Lung (tissue), 12 donors: ENCODE results near the gene AMBN. TPM values are rescaled to one million over a fixed set of nuclear protein-coding genes. Genes with fewer than 3 reads are reported as not detected.

Experiments used
- ATAC-seq: fragments of 200-7000 bp; cut with Tn5 transposase; one replicate; pipeline ENCODE4 v1.9.1; 2020; ENCODE audit warnings: moderate number of reproducible peaks; ENCODE audit not compliant: insufficient read depth, low FRiP score
- DNase-seq, 3 donors: peaks; one replicate each; pipeline ENCODE4 v3.0.0-alpha.2; 2013 to 2017
- H3K27ac ChIP-seq, 2 donors: one replicate each; pipeline ENCODE4 v1.5.1; 2013; ENCODE audit warnings: mild to moderate bottlenecking in 2 of 2, moderate library complexity in 2 of 2, control low read depth in 1 of 2, inconsistent platforms in 1 of 2, low read depth in 1 of 2, low read length in 1 of 2
- H3K27me3 ChIP-seq, 3 donors: one replicate each; pipeline ENCODE4 v1.5.1; 2013; ENCODE audit warnings: low read length in 2 of 3; ENCODE audit not compliant: control insufficient read depth in 3 of 3, insufficient read depth in 3 of 3
- H3K36me3 ChIP-seq, 4 donors: one replicate each; pipeline ENCODE4 v1.5.1; 2013; ENCODE audit warnings: low read length in 4 of 4, mild to moderate bottlenecking in 1 of 4, moderate library complexity in 1 of 4; ENCODE audit not compliant: control insufficient read depth in 4 of 4, insufficient read depth in 4 of 4
- H3K4me1 ChIP-seq, 5 donors: one replicate each; pipeline ENCODE4 v1.5.1; 2013; ENCODE audit warnings: low read length in 5 of 5, mild to moderate bottlenecking in 2 of 5, moderate library complexity in 1 of 5; ENCODE audit not compliant: control insufficient read depth in 5 of 5, insufficient read depth in 5 of 5
- H3K4me3 ChIP-seq: one replicate; pipeline ENCODE4 v1.5.1; 2013; ENCODE audit warnings: mild to moderate bottlenecking, control low read depth, moderate library complexity
- H3K9ac ChIP-seq, 2 donors: one replicate each; pipeline ENCODE4 v1.5.1; 2013; ENCODE audit warnings: low read length in 2 of 2, control low read depth in 1 of 2; ENCODE audit not compliant: insufficient read depth in 1 of 2
- H3K9me3 ChIP-seq, 4 donors: one replicate each; pipeline ENCODE4 v1.5.1; 2013; ENCODE audit warnings: low read length in 3 of 4, mild to moderate bottlenecking in 1 of 4, moderate library complexity in 1 of 4; ENCODE audit not compliant: control insufficient read depth in 4 of 4, insufficient read depth in 3 of 4
- WGBS, 2 donors: extraction: QIAGEN DNeasy Blood & Tissue Kit; methylation state at CpG; one replicate each; pipeline ENCODE4 v1.1.7; 2013; 5-methylcytosine and 5-hydroxymethylcytosine counted together
- polyA plus RNA-seq, 2 donors: library from polyadenylated mRNA; stranded (reverse); fragments of 200-250 nt; gene quantifications; one replicate each; pipeline ENCODE4 v1.2.1, GENCODE V29; 2013
- total RNA-seq, 2 donors: library from RNA; depleted of rRNA in 1 of 2; stranded (reverse); fragments of >200 nt in 1 of 2; gene quantifications; one replicate each; pipeline ENCODE4 v1.2.1, GENCODE V29; 2014 to 2021
- TF ChIP-seq, protein P1 (sequence below): IDR thresholded peaks from 2 replicates; pipeline ENCODE4 v1.5.1; 2012; ENCODE audit warnings: mild to moderate bottlenecking; ENCODE audit errors: control extremely low read depth, extremely low read depth
- donor health status: control.
- donor health status: control.
- donor health status: Bipolar disorder and iron deficiency.
- donor health status: healthy.
- donor health status: DM: yes; HTN: yes; CAD: no.

Gene AMBN
- total and polyA plus RNA-seq, 4 donors = not detected

- 23 to 40% methylated on average over 3 of the region's 3 CpGs for WGBS, 2 donors
Measured at GRCh38 chr4:70603856-70604255, 11.8 kb downstream of the AMBN start.

DNA sequence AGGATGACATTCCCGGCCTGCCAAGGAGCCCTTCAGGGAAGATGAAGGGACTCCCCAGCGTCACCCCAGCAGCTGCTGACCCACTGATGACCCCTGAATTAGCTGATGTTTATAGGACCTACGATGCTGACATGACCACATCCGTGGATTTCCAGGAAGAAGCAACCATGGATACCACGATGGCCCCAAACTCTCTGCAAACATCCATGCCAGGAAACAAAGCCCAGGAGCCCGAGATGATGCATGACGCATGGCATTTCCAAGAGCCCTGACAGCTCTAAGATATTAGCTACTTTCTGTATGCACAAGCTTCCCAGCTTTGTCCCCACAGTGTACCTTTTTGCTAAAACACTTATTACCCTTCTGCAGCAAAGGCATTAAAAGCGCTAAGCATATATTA is 14.4 kb downstream of the AMBN start:
- peak in 1 of 3 donors; percentile 18 for DNase-seq
- no peaks in the 10 kb centered on the region for H3K9me3 ChIP-seq
- WGBS, 2 donors = 69 to 81% methylated on average over 8 of the region's 8 CpGs
- H3K4me1 ChIP-seq = no peaks in the 10 kb centered on the region
- no peaks in the 10 kb centered on the region for H3K36me3 ChIP-seq
- H3K4me3 ChIP-seq = no peak overlapping the region
- H3K27ac ChIP-seq = no peak overlapping the region
- no peak overlapping the region for H3K9ac ChIP-seq
- no peaks in the 10 kb centered on the region for H3K27me3 ChIP-seq
- no peak for ATAC-seq
- TF ChIP-seq, protein P1, sequence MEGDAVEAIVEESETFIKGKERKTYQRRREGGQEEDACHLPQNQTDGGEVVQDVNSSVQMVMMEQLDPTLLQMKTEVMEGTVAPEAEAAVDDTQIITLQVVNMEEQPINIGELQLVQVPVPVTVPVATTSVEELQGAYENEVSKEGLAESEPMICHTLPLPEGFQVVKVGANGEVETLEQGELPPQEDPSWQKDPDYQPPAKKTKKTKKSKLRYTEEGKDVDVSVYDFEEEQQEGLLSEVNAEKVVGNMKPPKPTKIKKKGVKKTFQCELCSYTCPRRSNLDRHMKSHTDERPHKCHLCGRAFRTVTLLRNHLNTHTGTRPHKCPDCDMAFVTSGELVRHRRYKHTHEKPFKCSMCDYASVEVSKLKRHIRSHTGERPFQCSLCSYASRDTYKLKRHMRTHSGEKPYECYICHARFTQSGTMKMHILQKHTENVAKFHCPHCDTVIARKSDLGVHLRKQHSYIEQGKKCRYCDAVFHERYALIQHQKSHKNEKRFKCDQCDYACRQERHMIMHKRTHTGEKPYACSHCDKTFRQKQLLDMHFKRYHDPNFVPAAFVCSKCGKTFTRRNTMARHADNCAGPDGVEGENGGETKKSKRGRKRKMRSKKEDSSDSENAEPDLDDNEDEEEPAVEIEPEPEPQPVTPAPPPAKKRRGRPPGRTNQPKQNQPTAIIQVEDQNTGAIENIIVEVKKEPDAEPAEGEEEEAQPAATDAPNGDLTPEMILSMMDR = no peak

More at GRCh38 chr4:70603856-70604255, 11.8 kb downstream of the AMBN start:
- TF ChIP-seq, protein P1 = no peak
- Histone ChIP-seq H3K4me3 (no peak overlapping the region), H3K27ac (no peak overlapping the region), H3K9ac (no peak overlapping the region), H3K9me3 (no peaks in the 10 kb centered on the region), H3K36me3 (no peaks in the 10 kb centered on the region), H3K27me3 (no peaks in the 10 kb centered on the region), H3K4me1 (no peaks in the 10 kb centered on the region)
- peak in 1 of 3 donors; percentile 18 for DNase-seq
- ATAC-seq = peak; percentile 15

DNA sequence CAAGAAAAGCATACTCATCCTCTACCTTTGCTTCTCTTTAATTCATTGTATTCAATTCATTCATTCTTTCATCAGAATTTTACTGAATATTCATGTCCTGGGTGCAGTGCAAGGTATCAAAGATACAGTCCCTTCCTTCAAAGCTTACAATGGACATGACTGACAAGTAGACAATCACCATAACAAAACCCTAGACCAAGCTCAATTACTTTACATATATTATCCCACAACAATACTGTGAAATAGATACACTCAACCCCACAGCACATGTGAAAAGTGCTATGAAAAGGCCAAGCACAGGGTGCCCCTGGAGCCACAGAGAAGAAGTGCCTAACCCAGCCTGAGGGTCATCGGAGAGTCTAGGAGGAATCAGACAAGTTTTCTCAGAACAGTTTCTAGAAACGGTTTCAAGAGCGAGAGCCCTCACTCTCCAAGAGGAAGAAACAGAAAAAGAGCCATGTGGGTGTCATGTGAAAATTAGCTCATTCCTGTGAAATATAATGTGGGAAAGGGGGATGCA is 15.3 kb downstream of the AMBN start:
- Histone ChIP-seq H3K4me3 (no peak overlapping the region), H3K36me3 (no peaks in the 10 kb centered on the region), H3K27ac (no peak overlapping the region), H3K9me3 (no peaks in the 10 kb centered on the region), H3K4me1 (peaks cover 0 to 3% (median 0%) of the 10 kb centered on the region in 5 donors), H3K9ac (no peak overlapping the region), H3K27me3 (no peaks in the 10 kb centered on the region)
- 89 to 93% methylated on average over 3 of the region's 3 CpGs for WGBS, 2 donors
- TF ChIP-seq, protein P1 = no peak
- DNase-seq (no peak), ATAC-seq (no peak)

DNA sequence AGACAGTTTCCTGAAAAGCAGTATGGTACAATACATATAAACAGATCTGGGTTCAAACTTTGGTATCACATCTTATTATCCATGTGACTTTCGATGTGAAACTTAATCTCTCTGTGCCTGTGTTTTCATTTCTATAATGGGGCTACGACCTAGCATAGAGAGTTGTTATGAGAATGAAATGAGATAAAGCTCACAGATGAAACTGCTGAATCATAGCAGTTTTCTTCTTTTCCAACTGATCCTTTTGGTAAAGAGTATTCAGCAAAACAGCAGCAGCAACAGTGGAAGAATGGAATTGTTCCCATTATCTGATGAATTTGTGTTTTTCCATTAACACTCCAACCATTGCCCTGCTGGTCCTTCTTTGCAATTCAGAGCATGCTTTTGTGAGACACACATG is 16.3 kb downstream of the AMBN start:
- ATAC-seq (no peak), DNase-seq (no peak)
- H3K9me3 ChIP-seq = no peaks in the 10 kb centered on the region
- no peaks in the 10 kb centered on the region for H3K36me3 ChIP-seq
- H3K4me1 ChIP-seq = peaks cover 0 to 10% (median 0%) of the 10 kb centered on the region in 5 donors
- no peak overlapping the region for H3K4me3 ChIP-seq
- 73 to 79% methylated on average over 2 of the region's 2 CpGs for WGBS, 2 donors
- no peak overlapping the region for H3K27ac ChIP-seq
- TF ChIP-seq, protein P1 = no peak
- H3K27me3 ChIP-seq = no peaks in the 10 kb centered on the region
- H3K9ac ChIP-seq = no peak overlapping the region
